CD4-positive, alpha-beta T cell (primary cell): ENCODE results near the gene MCAM. TPM values are rescaled to one million over a fixed set of nuclear protein-coding genes. Genes with fewer than 3 reads are reported as not detected.

Source experiments
- ATAC-seq: fragments of 200-7000 bp; cut with Tn5 transposase; one replicate; pipeline ENCODE4 v1.10.0; 2022; ENCODE audit warnings: mild to moderate bottlenecking; ENCODE audit not compliant: poor library complexity
- CTCF ChIA-PET: fragments of 350-600 bp; sonication (Branson Sonifier 250); formaldehyde crosslinking; loops from one replicate; lab custom pipeline; 2021; ENCODE audit warnings: antibody characterized with exemption, inconsistent platforms; lab: Charles Lee
- POLR2A ChIA-PET: fragments of 350-600 bp; sonication (Branson Sonifier 250); formaldehyde crosslinking; loops from one replicate; lab custom pipeline; 2021; ENCODE audit warnings: antibody characterized with exemption, inconsistent platforms; lab: Charles Lee
- DNase-seq, 14 experiments: peaks; one replicate each; pipeline ENCODE4 v3.0.0-alpha.2; 2013 to 2020; ENCODE audit warnings: mixed read lengths in 2 of 14
- H3K27ac ChIP-seq, 2 donors: one replicate each; pipeline versions ENCODE4 v1.5.1 to v1.7.0; 2013; ENCODE audit warnings: low read length in 2 of 2, low read depth in 1 of 2, mild to moderate bottlenecking in 1 of 2
- H3K27me3 ChIP-seq, 2 experiments: 1 replicate in 1 of 2; 2 replicates in 1 of 2; pipeline versions ENCODE4 v1.6.1 to v1.7.0; 2013; ENCODE audit warnings: low read length in 2 of 2, control low read depth in 1 of 2, mild to moderate bottlenecking in 1 of 2, moderate library complexity in 1 of 2; ENCODE audit not compliant: insufficient read depth in 2 of 2, control insufficient read depth in 1 of 2
- H3K36me3 ChIP-seq: one replicate; pipeline ENCODE4 v1.6.1; 2013; ENCODE audit warnings: low read length, control low read depth; ENCODE audit not compliant: insufficient read depth
- H3K4me1 ChIP-seq: one replicate; pipeline ENCODE4 v1.6.1; 2013; ENCODE audit warnings: low read length, control low read depth; ENCODE audit not compliant: insufficient read depth
- H3K4me3 ChIP-seq: one replicate; pipeline ENCODE4 v1.5.1; 2013; ENCODE audit warnings: mild to moderate bottlenecking, low read length, moderate library complexity
- H3K9me3 ChIP-seq, 2 experiments: 1 replicate in 1 of 2; 2 replicates in 1 of 2; pipeline versions ENCODE4 v1.6.1 to v1.7.0; 2013; ENCODE audit warnings: low read length in 2 of 2, mild to moderate bottlenecking in 2 of 2, control low read depth in 1 of 2, moderate library complexity in 1 of 2; ENCODE audit not compliant: control insufficient read depth in 1 of 2, insufficient read depth in 1 of 2
- H3K27ac Mint-ChIP-seq: one replicate; pipeline ENCODE4 v1.8.0; 2020; ENCODE audit warnings: mixed read lengths
- H3K27me3 Mint-ChIP-seq: one replicate; pipeline ENCODE4 v1.8.0; 2021; ENCODE audit warnings: mixed read lengths
- H3K36me3 Mint-ChIP-seq: one replicate; pipeline ENCODE4 v1.8.0; 2021; ENCODE audit warnings: low read depth, mixed read lengths
- H3K4me1 Mint-ChIP-seq: one replicate; pipeline ENCODE4 v1.8.0; 2021; ENCODE audit warnings: low read depth, mixed read lengths
- H3K4me3 Mint-ChIP-seq: one replicate; pipeline ENCODE4 v1.8.0; 2020; ENCODE audit warnings: mild to moderate bottlenecking, mixed read lengths
- H3K9me3 Mint-ChIP-seq: one replicate; pipeline ENCODE4 v1.8.0; 2020; ENCODE audit warnings: mixed read lengths
- intact Hi-C, 2 experiments: fragments of 100-400 bp; cut with DNase I in 1 of 2; cut with micrococcal nuclease in 1 of 2; formaldehyde crosslinking; loops; one replicate each; pipeline versions ENCODE4 v1.15.1 to v1.9.0; 2023 to 2025; cut with DNase I, micrococcal nuclease
- total RNA-seq, 174 experiments: library from RNA in 2 of 174; stranded (reverse) in 2 of 174; gene quantifications; one replicate each; pipeline ENCODE4 v1.2.3 and lab custom pipeline; 2021 to 2026
- TF ChIP-seq, protein P1 (sequence below): fragments of 200-600 bp; IDR thresholded peaks from one replicate; pipeline ENCODE4 v1.8.0; 2022; ENCODE audit warnings: antibody characterized with exemption, mild to moderate bottlenecking

Gene MCAM
- total RNA-seq, 2 experiments from 2014 or later, result 16.0 to 16.5 TPM

DNA sequence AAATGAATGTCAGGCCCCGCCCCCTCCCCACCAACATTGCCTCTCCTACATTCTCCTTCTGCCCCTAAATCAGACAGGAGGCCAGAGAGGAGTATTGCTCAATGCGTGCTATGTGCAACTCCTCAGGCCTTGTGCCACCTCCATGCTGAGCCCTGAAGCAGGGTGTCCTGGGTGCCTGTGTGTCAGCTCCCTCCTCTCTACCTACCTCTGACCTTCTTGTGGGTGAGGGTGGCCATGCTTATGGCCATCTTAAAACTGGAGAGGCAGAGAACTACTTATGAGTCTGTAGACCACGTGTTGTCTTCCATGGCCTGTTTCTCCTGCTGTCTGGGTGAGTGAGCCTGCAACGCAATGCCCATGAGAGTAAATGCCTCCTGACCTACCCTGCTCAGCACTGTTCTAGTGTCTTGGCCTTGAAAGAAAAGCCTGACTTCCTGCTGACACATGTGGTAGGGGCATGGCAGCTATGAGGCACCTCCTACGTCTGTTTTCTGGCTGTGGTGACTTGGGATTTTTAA lies 10.5 kb downstream of the MCAM start:
- Histone ChIP-seq H3K36me3 (peaks cover 33% of the 10 kb centered on the region), H3K27ac (peak overlapping the region; percentile 39 to 53), H3K9me3 (no peaks in the 10 kb centered on the region), H3K4me3 (no peak overlapping the region), H3K4me1 (peaks cover 26% of the 10 kb centered on the region), H3K27me3 (no peaks in the 10 kb centered on the region)
- H3K27me3 Mint-ChIP-seq, result no peaks in the 10 kb centered on the region
- peak overlapping the region; percentile 96 for H3K27ac Mint-ChIP-seq
- intact Hi-C loops, result no loop called here
- DNase-seq (peak in 11 of 14 experiments; percentile 20 to 77 (median 40)), ATAC-seq (peak; percentile 95)
- CTCF ChIA-PET, result interaction anchor here (0.8 to 1.6 kb wide), 4 partner anchors 9 to 138 kb away, joined by 3 to 4 read pairs (median 3); partner anchors contain the start of genes CBL and NLRX1
- H3K4me3 Mint-ChIP-seq, result peak overlapping the region; percentile 62
- POLR2A ChIA-PET, result interaction anchor here (0.6 to 3.8 kb wide), 7 partner anchors 8 to 376 kb away, joined by 3 to 15 read pairs (median 4); partner anchors contain the start of gene MCAM
- H3K36me3 Mint-ChIP-seq, result peaks cover 52% of the 10 kb centered on the region
- H3K9me3 Mint-ChIP-seq, result no peaks in the 10 kb centered on the region
- peaks cover 35% of the 10 kb centered on the region for H3K4me1 Mint-ChIP-seq
- TF ChIP-seq, protein P1, sequence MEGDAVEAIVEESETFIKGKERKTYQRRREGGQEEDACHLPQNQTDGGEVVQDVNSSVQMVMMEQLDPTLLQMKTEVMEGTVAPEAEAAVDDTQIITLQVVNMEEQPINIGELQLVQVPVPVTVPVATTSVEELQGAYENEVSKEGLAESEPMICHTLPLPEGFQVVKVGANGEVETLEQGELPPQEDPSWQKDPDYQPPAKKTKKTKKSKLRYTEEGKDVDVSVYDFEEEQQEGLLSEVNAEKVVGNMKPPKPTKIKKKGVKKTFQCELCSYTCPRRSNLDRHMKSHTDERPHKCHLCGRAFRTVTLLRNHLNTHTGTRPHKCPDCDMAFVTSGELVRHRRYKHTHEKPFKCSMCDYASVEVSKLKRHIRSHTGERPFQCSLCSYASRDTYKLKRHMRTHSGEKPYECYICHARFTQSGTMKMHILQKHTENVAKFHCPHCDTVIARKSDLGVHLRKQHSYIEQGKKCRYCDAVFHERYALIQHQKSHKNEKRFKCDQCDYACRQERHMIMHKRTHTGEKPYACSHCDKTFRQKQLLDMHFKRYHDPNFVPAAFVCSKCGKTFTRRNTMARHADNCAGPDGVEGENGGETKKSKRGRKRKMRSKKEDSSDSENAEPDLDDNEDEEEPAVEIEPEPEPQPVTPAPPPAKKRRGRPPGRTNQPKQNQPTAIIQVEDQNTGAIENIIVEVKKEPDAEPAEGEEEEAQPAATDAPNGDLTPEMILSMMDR, result no peak

DNA sequence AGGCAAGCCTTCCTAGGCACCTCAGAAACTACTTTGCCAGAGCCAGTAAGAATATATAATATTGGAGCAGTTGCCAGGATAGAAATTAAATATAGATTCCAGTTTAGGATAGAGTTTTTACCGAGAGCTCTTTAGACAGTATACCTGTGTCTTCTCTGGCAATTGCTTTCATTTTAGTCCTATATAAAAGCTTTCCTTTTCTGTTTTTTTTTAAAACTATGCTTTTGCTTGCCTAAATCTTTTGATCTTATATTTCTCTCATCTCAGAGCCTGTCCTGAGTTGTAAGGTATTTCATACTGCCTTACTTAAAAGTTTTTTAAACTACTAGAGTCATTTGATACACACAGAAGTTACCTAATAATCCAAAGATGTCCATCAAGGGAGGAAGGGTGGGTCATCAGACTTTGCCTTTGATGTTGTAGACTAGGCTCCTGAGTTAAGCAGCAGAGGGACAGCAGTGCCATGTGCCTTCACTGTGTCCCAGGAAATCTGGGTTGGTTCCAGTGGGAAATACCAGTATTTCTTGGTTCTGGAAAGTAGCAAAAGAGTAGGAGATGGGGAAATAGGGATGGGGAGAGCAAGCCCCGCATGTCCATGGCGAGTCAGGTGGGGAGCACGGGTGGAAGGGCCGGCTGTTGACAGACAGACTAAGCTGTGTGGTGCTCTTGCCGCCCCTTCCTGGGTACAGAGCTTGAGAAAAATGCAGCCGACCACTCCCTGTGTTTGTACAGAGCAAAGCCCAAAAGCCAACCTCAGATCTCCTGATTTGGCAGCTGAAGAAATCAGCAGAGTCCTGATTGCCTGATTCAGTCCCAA lies 11.2 kb downstream of the MCAM start:
- H3K27me3 ChIP-seq, result no peaks in the 10 kb centered on the region
- H3K4me3 ChIP-seq, result no peak overlapping the region
- peaks cover 35% of the 10 kb centered on the region for H3K4me1 Mint-ChIP-seq
- DNase-seq (peak in 1 of 14 experiments; percentile 37), ATAC-seq (peak; percentile 13)
- peak overlapping the region; percentile 54 for H3K4me3 Mint-ChIP-seq
- CTCF ChIA-PET, result interaction anchor here (0.9 to 1.4 kb wide), 3 partner anchors 8 to 100 kb away, joined by 3 to 4 read pairs (median 3); partner anchors contain the start of gene CBL
- peak overlapping the region; percentile 96 for H3K27ac Mint-ChIP-seq
- no peaks in the 10 kb centered on the region for H3K9me3 ChIP-seq
- TF ChIP-seq, protein P1, result no peak
- H3K9me3 Mint-ChIP-seq, result no peaks in the 10 kb centered on the region
- no peaks in the 10 kb centered on the region for H3K27me3 Mint-ChIP-seq
- intact Hi-C loops, result no loop called here
- peak overlapping the region; percentile 39 to 53 for H3K27ac ChIP-seq
- POLR2A ChIA-PET, result interaction anchor here (0.6 to 3.8 kb wide), 8 partner anchors 9 to 376 kb away, joined by 3 to 15 read pairs (median 3); partner anchors contain the start of gene MCAM
- H3K36me3 Mint-ChIP-seq, result peaks cover 59% of the 10 kb centered on the region
- H3K4me1 ChIP-seq, result peaks cover 26% of the 10 kb centered on the region
- H3K36me3 ChIP-seq, result peaks cover 39% of the 10 kb centered on the region

- H3K36me3 ChIP-seq, result peaks cover 64% of the 10 kb centered on the region
- POLR2A ChIA-PET, result no interaction called here
- CTCF ChIA-PET, result interaction anchor here (0.5 kb wide), 1 partner anchor 9 kb away, joined by 3 read pairs; no protein-coding TSS in a partner anchor
These were observed 13.7 kb downstream of the MCAM start for GRCh38 chr11:119303227-119303718.

More at GRCh38 chr11:119303227-119303718, 13.7 kb downstream of the MCAM start:
- intact Hi-C loops, result no loop called here
- Histone ChIP-seq H3K4me1 (peaks cover 26% of the 10 kb centered on the region), H3K27me3 (no peaks in the 10 kb centered on the region), H3K27ac (no peak overlapping the region), H3K9me3 (no peaks in the 10 kb centered on the region), H3K4me3 (no peak overlapping the region)
- no peaks in the 10 kb centered on the region for H3K9me3 Mint-ChIP-seq
- H3K4me1 Mint-ChIP-seq, result peaks cover 35% of the 10 kb centered on the region
- DNase-seq (no peak), ATAC-seq (no peak)
- no peaks in the 10 kb centered on the region for H3K27me3 Mint-ChIP-seq
- H3K27ac Mint-ChIP-seq, result peak overlapping the region; percentile 49
- TF ChIP-seq, protein P1, result no peak
- no peak overlapping the region for H3K4me3 Mint-ChIP-seq
- H3K36me3 Mint-ChIP-seq, result peaks cover 84% of the 10 kb centered on the region
